Neural cell (in vitro differentiated cells): ENCODE results near the gene CLIP3. TPM values are rescaled to one million over a fixed set of nuclear protein-coding genes. Genes with fewer than 3 reads are reported as not detected.

Source experiments
- H2AFZ ChIP-seq: fragments of 200-600, 300-800 bp; sonication (generic), shearing (Covaris generic); 2 replicates; pipeline ENCODE4 v1.6.0; 2014; ENCODE audit warnings: low read depth, mild to moderate bottlenecking, antibody characterized with exemption, low read length, moderate library complexity
- H3F3A ChIP-seq: fragments of 200-600 bp; shearing (Covaris generic); 2 replicates; pipeline ENCODE4 v1.6.1; 2016; ENCODE audit warnings: mild to moderate bottlenecking, moderate library complexity, mixed read lengths, antibody characterized with exemption, low read length; ENCODE audit not compliant: insufficient read depth, poor library complexity, severe bottlenecking
- H3K27ac ChIP-seq: fragments of 200-600, 300-800 bp; sonication (generic), shearing (Covaris generic); 2 replicates; pipeline ENCODE4 v1.5.1; 2014; ENCODE audit warnings: mild to moderate bottlenecking, low read length, moderate library complexity
- H3K27me3 ChIP-seq: fragments of 300-800, 200-600 bp; sonication (generic), shearing (Covaris generic); 2 replicates; pipeline ENCODE4 v1.6.0; 2014; ENCODE audit warnings: mild to moderate bottlenecking, low read depth, low read length, moderate library complexity; ENCODE audit not compliant: insufficient read depth
- H3K36me3 ChIP-seq: fragments of 300-800, 200-600 bp; sonication (generic), shearing (Covaris generic); 2 replicates; pipeline ENCODE4 v1.5.1; 2014; ENCODE audit warnings: mild to moderate bottlenecking, antibody characterized with exemption, low read length, moderate library complexity; ENCODE audit not compliant: insufficient read depth
- H3K4me2 ChIP-seq: fragments of 300-800, 200-600 bp; sonication (generic), shearing (Covaris generic); 2 replicates; pipeline ENCODE4 v1.6.0; 2014; ENCODE audit warnings: mild to moderate bottlenecking, low read length
- H3K4me3 ChIP-seq: fragments of 300-800, 200-600 bp; sonication (generic), shearing (Covaris generic); 2 replicates; pipeline ENCODE4 v1.5.1; 2014; ENCODE audit warnings: mild to moderate bottlenecking, low read length, moderate library complexity
- H3K79me2 ChIP-seq: fragments of 200-600 bp; shearing (Covaris generic); replicated peaks from 2 replicates; pipeline ENCODE4 v1.6.0; 2014; ENCODE audit warnings: mild to moderate bottlenecking, low read length, moderate library complexity; ENCODE audit not compliant: insufficient read depth
- H3K9ac ChIP-seq: fragments of 300-800, 200-600 bp; sonication (generic), shearing (Covaris generic); 2 replicates; pipeline ENCODE4 v1.6.1; 2016; ENCODE audit warnings: mild to moderate bottlenecking, low read length, mixed read lengths
- H3K9me2 ChIP-seq: fragments of 200-600 bp; shearing (Covaris generic); 2 replicates; pipeline ENCODE4 v1.6.1; 2016; ENCODE audit warnings: mild to moderate bottlenecking, low read length, mixed read lengths; ENCODE audit not compliant: insufficient read depth
- H3K9me3 ChIP-seq: fragments of 200-600, 300-800 bp; sonication (generic), shearing (Covaris generic); 2 replicates; pipeline ENCODE4 v1.6.1; 2016; ENCODE audit warnings: mild to moderate bottlenecking, mixed run types, low read length, moderate library complexity, mixed read lengths
- H4K20me1 ChIP-seq: fragments of 200-600 bp; shearing (Covaris generic); 2 replicates; pipeline ENCODE4 v1.6.1; 2016; ENCODE audit warnings: mild to moderate bottlenecking, mixed run types; ENCODE audit not compliant: insufficient read depth
- RAD21 ChIP-seq: fragments of 450-650 bp; conservative IDR thresholded peaks from 2 replicates; pipeline ENCODE4 v1.6.1; 2014; ENCODE audit warnings: antibody characterized with exemption, mild to moderate bottlenecking, moderate library complexity
- REST ChIP-seq: IDR thresholded peaks from 2 replicates; pipeline ENCODE4 v1.6.1; 2012; ENCODE audit warnings: borderline replicate concordance
- SMC3 ChIP-seq: fragments of 450-650 bp; conservative IDR thresholded peaks from 2 replicates; pipeline ENCODE4 v1.6.1; 2014; ENCODE audit warnings: antibody characterized with exemption, mild to moderate bottlenecking, moderate library complexity; ENCODE audit not compliant: poor library complexity
- polyA plus RNA-seq: library from polyadenylated mRNA; depleted of rRNA; stranded (reverse); fragments of >200 nt; gene quantifications from 2 replicates; pipeline ENCODE4 v1.2.3, GENCODE V29; 2014

The CLIP3 gene
- polyA plus RNA-seq, 1 donor from 2014 or later = 5.6 TPM

- no peaks in the 10 kb centered on the region for H4K20me1 ChIP-seq
- no peak overlapping the region for H3K27ac ChIP-seq
- H3K27me3 ChIP-seq = no peaks in the 10 kb centered on the region
- no peak overlapping the region for H2AFZ ChIP-seq
- H3K4me3 ChIP-seq = no peak overlapping the region
- no peak overlapping the region for H3K9ac ChIP-seq
- H3K4me2 ChIP-seq = no peak overlapping the region
- H3K79me2 ChIP-seq = no peaks in the 10 kb centered on the region
- H3K9me3 ChIP-seq = no peaks in the 10 kb centered on the region
- no peak for TF ChIP-seq REST
- TF ChIP-seq RAD21 = no peak
- TF ChIP-seq SMC3 = no peak
- H3K9me2 ChIP-seq = no peaks in the 10 kb centered on the region
- H3K36me3 ChIP-seq = no peaks in the 10 kb centered on the region
- H3F3A ChIP-seq = no peaks in the 10 kb centered on the region
Observed at GRCh38 chr19:35966771-35967170, 65.9 kb downstream of the CLIP3 start.

Other genes with a start within 250 kb of the CLIP3 start
- not detected in 2 replicates for gene PRODH2, start 220.0 kb downstream of the CLIP3 start, polyA plus RNA-seq
- 0.05 and 2.8 TPM in 2 replicates for gene NPHS1, start 180.4 kb downstream of the CLIP3 start, polyA plus RNA-seq
- 0.79 and 2.1 TPM in 2 replicates for gene KIRREL2, start 176.0 kb downstream of the CLIP3 start, polyA plus RNA-seq
- gene APLP1, start 164.3 kb downstream of the CLIP3 start, polyA plus RNA-seq = 390 and 407 TPM in 2 replicates
- 6.2 and 6.8 TPM in 2 replicates for gene NFKBID, start 132.3 kb downstream of the CLIP3 start, polyA plus RNA-seq
- gene HCST, start 130.3 kb downstream of the CLIP3 start, polyA plus RNA-seq = not detected in 2 replicates
- not detected in 2 replicates for gene TYROBP, start 124.6 kb downstream of the CLIP3 start, polyA plus RNA-seq
- gene LRFN3, start 96.5 kb downstream of the CLIP3 start, polyA plus RNA-seq = 10.1 and 11.1 TPM in 2 replicates
- gene SDHAF1, start 37.7 kb downstream of the CLIP3 start, polyA plus RNA-seq = 65.3 and 71.6 TPM in 2 replicates
- gene SYNE4, start 24.1 kb downstream of the CLIP3 start, polyA plus RNA-seq = 0.16 and 0.19 TPM in 2 replicates
- gene ALKBH6, start 18.7 kb downstream of the CLIP3 start, polyA plus RNA-seq = 45.6 and 63.2 TPM in 2 replicates
- gene THAP8, start 21.4 kb upstream of the CLIP3 start, polyA plus RNA-seq = 3.8 and 5.5 TPM in 2 replicates
- 0.35 and 0.84 TPM in 2 replicates for gene WDR62, start 22.0 kb upstream of the CLIP3 start, polyA plus RNA-seq
- not detected in 2 replicates for gene OVOL3, start 78.3 kb upstream of the CLIP3 start, polyA plus RNA-seq
- 159 and 169 TPM in 2 replicates for gene POLR2I, start 82.0 kb upstream of the CLIP3 start, polyA plus RNA-seq
- gene TBCB, start 82.6 kb upstream of the CLIP3 start, polyA plus RNA-seq = 640 and 643 TPM in 2 replicates
- 67.3 and 87.8 TPM in 2 replicates for gene CAPNS1, start 107.2 kb upstream of the CLIP3 start, polyA plus RNA-seq
- not detected in 2 replicates for gene COX7A1, start 119.6 kb upstream of the CLIP3 start, polyA plus RNA-seq
- gene ZNF565, start 181.8 kb upstream of the CLIP3 start, polyA plus RNA-seq = 9.4 and 9.7 TPM in 2 replicates
- gene ZNF146, start 182.2 kb upstream of the CLIP3 start, polyA plus RNA-seq = 162 and 215 TPM in 2 replicates